ENCODE results near the gene E2F4. TPM values are rescaled to one million over a fixed set of nuclear protein-coding genes. Genes with fewer than 3 reads are reported as not detected.

The E2F4 gene
- total RNA-seq, 1 experiment from 2014 or later, result 96.0 TPM

- Histone ChIP-seq H3K27ac (ENCODE audit: low read depth, low read length, poor library complexity, severe bottlenecking) (no peak overlapping the region), H3K4me3 (ENCODE audit: low read depth, low read length, poor library complexity, severe bottlenecking) (no peak overlapping the region), H3K36me3 (ENCODE audit: insufficient read depth, low read length, poor library complexity, severe bottlenecking) (peaks cover 77% of the 10 kb centered on the region), H3K9me3 (ENCODE audit: low read depth, low read length, poor library complexity, severe bottlenecking) (no peaks in the 10 kb centered on the region), H3K4me1 (ENCODE audit: insufficient read depth, low read length, poor library complexity, severe bottlenecking) (no peaks in the 10 kb centered on the region), H3K27me3 (replicated peaks; ENCODE audit: insufficient read depth, low read depth, low read length, poor library complexity) (no peaks in the 10 kb centered on the region)
- ChIA-PET CTCF (interaction anchor here (0.8 kb wide), 1 partner anchor 9 kb away, joined by 4 read pairs; no protein-coding TSS in a partner anchor), POLR2A (ENCODE audit: low non-redundant PET) (no interaction called here)
- TF ChIP-seq EZH2 (IDR thresholded peaks at IDR 0.05; ENCODE audit: borderline replicate concordance, low read depth, low read length, poor library complexity, severe bottlenecking), result no peak
- no peak for TF ChIP-seq CTCF (conservative IDR thresholded peaks at IDR 0.05; ENCODE audit: low read depth, low read length)
- intact Hi-C loops (cut with micrococcal nuclease; ENCODE audit: unreplicated experiment), result no loop called here
- no TSS peak for BruUV-seq (replicated peaks)
- DNase-seq (ENCODE audit: low spot score), result no peak
Observed at GRCh38 chr16:67145746-67146145, 46.2 kb upstream of the E2F4 start.

- Histone ChIP-seq H3K4me1 (ENCODE audit: insufficient read depth, low read length, poor library complexity, severe bottlenecking) (peaks cover 8% of the 10 kb centered on the region), H3K27me3 (replicated peaks; ENCODE audit: insufficient read depth, low read depth, low read length, poor library complexity) (no peaks in the 10 kb centered on the region), H3K27ac (ENCODE audit: low read depth, low read length, poor library complexity, severe bottlenecking) (no peak overlapping the region), H3K36me3 (ENCODE audit: insufficient read depth, low read length, poor library complexity, severe bottlenecking) (peaks cover 67% of the 10 kb centered on the region), H3K4me3 (ENCODE audit: low read depth, low read length, poor library complexity, severe bottlenecking) (no peak overlapping the region), H3K9me3 (ENCODE audit: low read depth, low read length, poor library complexity, severe bottlenecking) (no peaks in the 10 kb centered on the region)
- POLR2A ChIA-PET (ENCODE audit: low non-redundant PET), result no interaction called here
- DNase-seq (ENCODE audit: low spot score), result no peak
- CTCF ChIA-PET, result no interaction called here
- TF ChIP-seq EZH2 (IDR thresholded peaks at IDR 0.05; ENCODE audit: borderline replicate concordance, low read depth, low read length, poor library complexity, severe bottlenecking), result no peak
- TF ChIP-seq CTCF (conservative IDR thresholded peaks at IDR 0.05; ENCODE audit: low read depth, low read length), result 0 out of 2 replicates have a peak, but pooled peaks have one; percentile 13
- intact Hi-C loops (cut with micrococcal nuclease; ENCODE audit: unreplicated experiment), result no loop called here
- no TSS peak for BruUV-seq (replicated peaks)
Observed at GRCh38 chr16:67146523-67147357, 45.2 kb upstream of the E2F4 start.

DNA sequence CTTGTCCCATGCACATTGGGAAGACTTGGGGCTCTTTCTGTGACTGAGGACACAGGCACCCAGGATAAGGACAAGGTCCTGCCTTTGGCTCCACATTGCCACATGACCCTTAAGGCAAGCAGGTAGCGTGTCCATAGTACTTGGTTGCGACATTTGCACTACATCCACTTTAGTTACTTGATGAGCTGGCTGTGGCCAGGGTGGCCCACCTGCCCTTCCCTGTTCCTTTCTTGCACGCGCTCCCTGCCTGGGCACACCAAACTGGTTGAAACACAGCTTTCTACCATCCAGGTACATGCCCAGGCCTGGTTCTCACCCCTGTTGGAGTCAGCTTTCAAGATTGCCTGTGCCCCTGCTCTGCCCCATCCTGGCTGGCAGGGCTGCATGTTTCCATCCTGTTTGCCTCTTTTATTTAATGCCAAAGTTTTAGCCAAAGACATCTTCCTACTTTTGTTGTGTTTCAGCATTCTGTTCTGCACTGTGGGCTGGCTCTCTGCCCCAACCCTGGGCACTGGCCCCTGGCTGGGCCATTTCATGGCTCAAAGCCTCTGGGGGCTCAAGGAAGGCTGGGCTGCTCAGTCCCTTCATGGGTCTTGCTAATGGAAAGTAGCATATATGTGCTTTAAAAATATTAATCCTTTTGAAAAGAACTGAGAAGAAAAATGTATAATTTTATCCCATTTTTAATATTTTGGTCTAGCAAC lies 44.4 kb upstream of the E2F4 start:
- BruUV-seq (replicated peaks), result no TSS peak
- intact Hi-C loops (cut with micrococcal nuclease; ENCODE audit: unreplicated experiment), result no loop called here
- no peak overlapping the region for H3K4me3 ChIP-seq (ENCODE audit: low read depth, low read length, poor library complexity, severe bottlenecking)
- TF ChIP-seq EZH2 (IDR thresholded peaks at IDR 0.05; ENCODE audit: borderline replicate concordance, low read depth, low read length, poor library complexity, severe bottlenecking), result no peak
- no peak for TF ChIP-seq CTCF (conservative IDR thresholded peaks at IDR 0.05; ENCODE audit: low read depth, low read length)
- H3K36me3 ChIP-seq (ENCODE audit: insufficient read depth, low read length, poor library complexity, severe bottlenecking), result peaks cover 59% of the 10 kb centered on the region
- no peak for DNase-seq (ENCODE audit: low spot score)
- H3K27me3 ChIP-seq (replicated peaks; ENCODE audit: insufficient read depth, low read depth, low read length, poor library complexity), result no peaks in the 10 kb centered on the region
- POLR2A ChIA-PET (ENCODE audit: low non-redundant PET), result no interaction called here
- no peak overlapping the region for H3K27ac ChIP-seq (ENCODE audit: low read depth, low read length, poor library complexity, severe bottlenecking)
- H3K9me3 ChIP-seq (ENCODE audit: low read depth, low read length, poor library complexity, severe bottlenecking), result no peaks in the 10 kb centered on the region
- CTCF ChIA-PET, result no interaction called here
- H3K4me1 ChIP-seq (ENCODE audit: insufficient read depth, low read length, poor library complexity, severe bottlenecking), result peaks cover 9% of the 10 kb centered on the region

All from A673 (cell line).